ENCODE data around the gene NBEA. TPM values are rescaled to one million over a fixed set of nuclear protein-coding genes. Genes with fewer than 3 reads are reported as not detected.

Gene NBEA
- total RNA-seq, 1 donor from 2014 or later, result 6.1 TPM

DNA sequence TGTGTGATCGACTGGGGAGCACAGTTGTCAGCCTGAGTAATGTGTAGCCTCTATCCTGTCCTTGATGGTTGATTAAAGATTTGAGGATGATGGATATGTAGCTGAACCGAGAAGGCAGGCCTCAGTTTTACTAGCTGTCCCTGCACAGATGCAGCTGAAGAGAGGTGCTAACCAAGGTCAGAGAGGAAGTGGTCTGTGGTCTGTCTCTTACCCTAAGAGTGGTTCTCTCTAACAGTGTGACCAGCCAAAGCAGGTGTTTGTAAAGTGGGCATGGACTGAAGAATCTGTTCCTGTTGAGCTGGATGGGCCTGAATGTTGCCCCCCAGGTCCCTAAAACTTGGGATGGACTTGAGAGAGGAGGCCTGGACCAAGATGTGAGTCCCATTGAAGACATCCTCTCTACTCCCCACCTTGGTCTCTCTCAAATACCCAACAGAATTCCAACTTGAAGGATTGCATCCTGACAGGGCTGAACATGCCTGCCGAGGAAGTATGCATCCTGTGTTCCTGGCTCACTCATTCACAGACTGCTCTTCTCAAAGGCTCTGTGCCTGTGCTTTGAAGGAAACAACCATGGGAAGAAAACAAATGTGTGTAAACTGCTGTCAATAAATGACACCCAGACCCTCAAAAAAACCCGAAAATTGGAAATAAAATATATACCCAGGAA is 310.6 kb downstream of the NBEA start:
- H3K4me3 ChIP-seq (ENCODE audit: low read depth, low read length), result no peak overlapping the region
- DNase-seq (ENCODE audit: low read depth), result no peak
- TF ChIP-seq CTCF (IDR thresholded peaks at IDR 0.05; ENCODE audit: insufficient read depth, low read length, poor library complexity, severe bottlenecking), result no peak
- H3K36me3 ChIP-seq (ENCODE audit: control insufficient read depth, insufficient read depth, low read length), result peaks cover 2% of the 10 kb centered on the region
- no peaks in the 10 kb centered on the region for H3K27me3 ChIP-seq (ENCODE audit: control insufficient read depth, insufficient read depth, low read length)

GRCh38 chr13:35255241-35255640 is 313.2 kb downstream of the NBEA start:
- DNase-seq (ENCODE audit: low read depth), result no peak
- H3K4me3 ChIP-seq (ENCODE audit: low read depth, low read length), result no peak overlapping the region
- no peaks in the 10 kb centered on the region for H3K27me3 ChIP-seq (ENCODE audit: control insufficient read depth, insufficient read depth, low read length)
- H3K36me3 ChIP-seq (ENCODE audit: control insufficient read depth, insufficient read depth, low read length), result peaks cover 2% of the 10 kb centered on the region
- no peak for TF ChIP-seq CTCF (IDR thresholded peaks at IDR 0.05; ENCODE audit: insufficient read depth, low read length, poor library complexity, severe bottlenecking)

DNA sequence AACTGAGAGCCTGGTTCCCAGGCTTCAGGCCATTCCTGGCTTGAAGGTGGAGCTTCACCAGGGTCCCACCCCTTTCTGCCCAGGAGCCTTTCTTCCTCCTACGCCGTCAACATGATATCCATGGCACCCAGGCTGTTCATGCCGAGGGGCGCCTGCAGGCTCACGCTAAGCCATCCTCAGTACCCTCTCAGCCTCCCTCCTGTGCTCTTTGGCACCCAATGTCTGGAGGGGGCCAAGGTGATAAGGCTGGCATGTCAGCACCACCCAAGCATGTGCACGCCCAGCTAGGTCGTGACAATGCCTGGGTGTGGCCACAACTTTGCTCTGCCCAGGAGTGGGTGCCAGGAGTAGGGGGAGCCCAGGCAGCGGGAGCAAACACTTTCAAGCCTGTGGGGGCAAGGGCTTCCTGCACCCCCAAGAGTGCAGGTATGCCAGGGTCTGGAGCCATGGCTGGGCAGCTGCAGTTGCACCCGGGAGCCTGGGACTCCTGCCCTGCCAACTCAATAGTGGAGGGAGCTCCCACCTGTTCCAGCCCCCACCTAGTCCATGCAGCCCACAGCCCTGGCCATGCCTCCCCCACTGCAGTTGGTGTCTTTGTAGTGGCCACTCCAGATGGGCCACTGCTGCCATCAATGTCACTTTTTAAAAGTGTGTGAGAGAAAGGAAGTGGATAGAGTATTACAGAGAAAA is 314.5 kb downstream of the NBEA start:
- DNase-seq (ENCODE audit: low read depth), result no peak
- no peak overlapping the region for H3K4me3 ChIP-seq (ENCODE audit: low read depth, low read length)
- no peaks in the 10 kb centered on the region for H3K27me3 ChIP-seq (ENCODE audit: control insufficient read depth, insufficient read depth, low read length)
- peaks cover under 1% of the 10 kb centered on the region for H3K36me3 ChIP-seq (ENCODE audit: control insufficient read depth, insufficient read depth, low read length)
- no peak for TF ChIP-seq CTCF (IDR thresholded peaks at IDR 0.05; ENCODE audit: insufficient read depth, low read length, poor library complexity, severe bottlenecking)

- no peak for DNase-seq (ENCODE audit: low read depth)
- H3K4me3 ChIP-seq (ENCODE audit: low read depth, low read length), result no peak overlapping the region
- no peak for TF ChIP-seq CTCF (IDR thresholded peaks at IDR 0.05; ENCODE audit: insufficient read depth, low read length, poor library complexity, severe bottlenecking)
- no peaks in the 10 kb centered on the region for H3K27me3 ChIP-seq (ENCODE audit: control insufficient read depth, insufficient read depth, low read length)
- no peaks in the 10 kb centered on the region for H3K36me3 ChIP-seq (ENCODE audit: control insufficient read depth, insufficient read depth, low read length)
Measured at GRCh38 chr13:35260316-35260715, 318.2 kb downstream of the NBEA start.

DNA sequence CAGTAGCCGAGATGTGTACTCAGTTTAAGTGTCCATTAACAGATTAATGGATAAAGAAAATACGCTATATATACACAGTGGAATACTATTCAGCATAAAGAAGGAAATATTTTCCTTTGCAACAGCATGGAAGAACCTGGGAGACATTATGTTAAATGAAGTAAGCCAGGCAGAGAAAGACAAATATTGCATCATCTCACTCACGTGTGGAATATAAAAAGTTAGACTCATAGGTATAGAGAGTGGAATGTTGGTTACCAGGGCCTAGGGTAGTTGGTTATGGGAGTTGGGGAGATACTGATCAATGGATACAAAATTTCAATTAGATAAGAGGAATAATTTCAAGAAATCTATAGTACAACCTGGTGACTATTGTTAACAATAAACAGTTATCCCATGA is 324.3 kb downstream of the NBEA start:
- Histone ChIP-seq H3K4me3 (ENCODE audit: low read depth, low read length) (no peak overlapping the region), H3K27me3 (ENCODE audit: control insufficient read depth, insufficient read depth, low read length) (no peaks in the 10 kb centered on the region), H3K36me3 (ENCODE audit: control insufficient read depth, insufficient read depth, low read length) (no peaks in the 10 kb centered on the region)
- no peak for DNase-seq (ENCODE audit: low read depth)
- TF ChIP-seq CTCF (IDR thresholded peaks at IDR 0.05; ENCODE audit: insufficient read depth, low read length, poor library complexity, severe bottlenecking), result no peak

Data from kidney epithelial cell (primary cell).